HG03457 (cell line): ENCODE results near the gene TMEM43.

Source experiments
- ATAC-seq: cut with Tn5 transposase; IDR thresholded peaks from one replicate; pipeline ENCODE4 v1.9.1; 2021; ENCODE audit warnings: moderate number of reproducible peaks; ENCODE audit not compliant: unreplicated experiment

TMEM43 gene

GRCh38 chr3:14175383-14176037 is 50.7 kb downstream of the TMEM43 start:
- no peak for ATAC-seq

- peak; percentile 12 for ATAC-seq
Measured at GRCh38 chr3:14177580-14178246, 52.9 kb downstream of the TMEM43 start.

- peak; percentile 89 for ATAC-seq
Measured at GRCh38 chr3:14178247-14179113, 53.6 kb downstream of the TMEM43 start, which contains the start of the genes LSM3 and XPC. Gene LSM3 (plus strand): TSS chr3:14178817. CDS start chr3:14178861, 44 bp downstream. Gene XPC (minus strand): TSS chr3:14178601. CDS start chr3:14178568, 33 bp downstream.

GRCh38 chr3:14179114-14179465 is 54.2 kb downstream of the TMEM43 start:
- ATAC-seq, result no peak

GRCh38 chr3:14179795-14180194 is 54.9 kb downstream of the TMEM43 start:
- no peak for ATAC-seq

- no peak for ATAC-seq
Measured at GRCh38 chr3:14181253-14181652, 56.4 kb downstream of the TMEM43 start.

GRCh38 chr3:14183015-14183577 is 58.2 kb downstream of the TMEM43 start:
- no peak for ATAC-seq

- ATAC-seq, result no peak
Measured at GRCh38 chr3:14186854-14187458, 62.1 kb downstream of the TMEM43 start.

- ATAC-seq, result no peak
Measured at GRCh38 chr3:14188041-14188754, 63.3 kb downstream of the TMEM43 start.
